Gastroesophageal sphincter (tissue), 4 donors: ENCODE results near the gene MOB3C. TPM values are rescaled to one million over a fixed set of nuclear protein-coding genes. Genes with fewer than 3 reads are reported as not detected.
"Not testable (repeated sequence)": the region's sequence is repeated elsewhere in the genome, so short reads cannot be mapped to it uniquely, and the experiment has no call there.

Experiments
- ATAC-seq: fragments of 150-250 bp; one replicate; pipeline ENCODE4 v1.9.1; 2016; ENCODE audit warnings: mild to moderate bottlenecking, moderate library complexity
- H3K27ac ChIP-seq, 4 donors: fragments of 200-600 bp; sonication (generic) in 3 of 4; 1 replicate in 3 of 4; 2 replicates in 1 of 4; pipeline ENCODE4 v1.5.1; 2016 to 2019
- H3K27me3 ChIP-seq: fragments of 200-600 bp; sonication (generic); one replicate; pipeline ENCODE4 v1.5.1; 2019
- H3K36me3 ChIP-seq, 2 donors: fragments of 200-600 bp; sonication (generic); one replicate each; pipeline ENCODE4 v1.5.1; 2019; ENCODE audit warnings: control low read depth in 1 of 2
- H3K4me1 ChIP-seq, 3 donors: fragments of 200-600 bp; sonication (generic); 1 replicate in 2 of 3; 2 replicates in 1 of 3; pipeline ENCODE4 v1.5.1; 2016 to 2019; ENCODE audit warnings: control low read depth in 2 of 3
- H3K4me3 ChIP-seq, 2 donors: fragments of 200-600 bp; sonication (generic); one replicate each; pipeline ENCODE4 v1.5.1; 2019; ENCODE audit warnings: mild to moderate bottlenecking in 1 of 2, moderate library complexity in 1 of 2
- H3K9me3 ChIP-seq, 3 donors: fragments of 200-600 bp; sonication (generic); one replicate each; pipeline ENCODE4 v1.5.1; 2017 to 2019; ENCODE audit warnings: control low read depth in 2 of 3
- EP300 ChIP-seq: sonication (generic); formaldehyde crosslinking; IDR thresholded peaks from one replicate; pipeline ENCODE4 v1.6.1; 2017; ENCODE audit warnings: antibody characterized with exemption, mild to moderate bottlenecking
- POLR2A ChIP-seq, 2 donors: fragments of 450-650 bp; IDR thresholded peaks; one replicate each; pipeline ENCODE4 v1.6.1; 2017; ENCODE audit warnings: antibody characterized with exemption in 2 of 2, mild to moderate bottlenecking in 2 of 2, moderate library complexity in 1 of 2
- POLR2AphosphoS5 ChIP-seq: sonication (generic); formaldehyde crosslinking; IDR thresholded peaks from one replicate; pipeline ENCODE4 v1.6.1; 2017; ENCODE audit warnings: antibody characterized with exemption
- WGBS, 2 donors: methylation state at CpG; one replicate each; pipeline ENCODE4 v1.1.5; 2018; ENCODE audit warnings: low coverage in 1 of 2; 5-methylcytosine and 5-hydroxymethylcytosine counted together
- total RNA-seq, 4 donors: library from RNA; depleted of rRNA; stranded (reverse); fragments of >200 nt; gene quantifications; one replicate each; pipeline ENCODE4 v1.1.0, GENCODE V29; 2016
- TF ChIP-seq, protein P1 (sequence below), 4 experiments: fragments of 200-600 bp in 2 of 4; fragments of 450-650 bp in 2 of 4; sonication (generic) in 1 of 4; IDR thresholded peaks; one replicate each; pipeline ENCODE4 v1.5.1; 2017 to 2019; ENCODE audit warnings: antibody characterized with exemption in 4 of 4, mild to moderate bottlenecking in 2 of 4, moderate library complexity in 2 of 4

The MOB3C gene
- 10 to 100 TPM; 20.7 to 28.3 (median 23.2) TPM for total RNA-seq

DNA sequence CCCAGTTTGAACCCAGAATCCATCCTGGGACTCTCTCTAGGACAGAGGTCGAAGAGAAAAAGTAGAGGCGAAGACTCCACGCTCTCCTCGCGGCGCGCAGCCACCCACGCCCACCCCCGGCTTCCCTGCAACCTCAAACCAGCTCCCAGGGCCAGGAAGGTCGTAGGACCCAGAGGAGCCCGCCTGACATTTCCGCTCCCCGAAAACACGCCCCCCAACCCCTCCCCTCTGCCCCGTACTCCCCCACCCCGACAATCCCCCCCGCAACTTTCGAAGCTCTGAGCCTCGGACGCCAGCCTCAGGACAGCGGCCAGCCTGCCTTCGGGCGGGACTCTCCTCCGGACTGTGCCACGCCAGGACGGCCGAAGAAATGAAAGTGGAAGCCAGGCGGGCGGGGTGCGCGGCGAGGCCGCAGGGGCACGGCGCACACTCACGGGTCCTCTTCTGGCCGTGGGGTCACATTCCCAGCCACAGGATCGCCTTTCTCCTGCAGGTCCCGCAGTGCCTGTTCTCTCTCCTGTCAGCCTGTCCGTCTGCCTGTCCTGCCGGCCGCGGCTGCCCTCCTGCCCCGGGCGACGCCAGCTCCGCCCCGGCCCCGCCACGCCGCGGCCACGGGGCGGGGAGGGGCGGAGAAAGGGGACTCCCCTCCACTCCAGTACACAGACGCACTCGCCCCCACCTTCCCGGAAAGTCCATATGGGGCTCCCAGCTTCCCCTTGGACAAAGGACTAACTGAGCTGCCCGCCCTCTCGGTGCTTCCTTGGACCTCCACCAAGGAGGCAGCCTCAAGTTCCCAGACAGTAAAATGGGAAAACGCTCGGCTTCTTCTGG, at the start of gene MOB3C:
Gene MOB3C, minus strand, starts transcription at position 535 of the 831 bp plus-strand sequence. CDS start 3,490 bp downstream, outside the sequence.
- WGBS, 2 donors, result no CpG with 5 or more reads among the region's 62 CpGs
- Histone ChIP-seq H3K4me1 (peaks cover 2 to 57% (median 45%) of the 10 kb centered on the region in 3 donors), H3K4me3 (peak within 1 kb of the TSS; percentile 50 to 90), H3K27me3 (no peaks in the 10 kb centered on the region), H3K36me3 (peaks cover 0 to 15% of the 10 kb centered on the region in 2 donors), H3K27ac (peak within 1 kb of the TSS; percentile 57 to 99 (median 97)), H3K9me3 (no peaks in the 10 kb centered on the region)
- peak; percentile 77 to 84 for TF ChIP-seq POLR2A (IDR thresholded peaks at IDR 0.05)
- TF ChIP-seq POLR2AphosphoS5, result peak; percentile 42
- TF ChIP-seq EP300, result no peak
- TF ChIP-seq, protein P1, sequence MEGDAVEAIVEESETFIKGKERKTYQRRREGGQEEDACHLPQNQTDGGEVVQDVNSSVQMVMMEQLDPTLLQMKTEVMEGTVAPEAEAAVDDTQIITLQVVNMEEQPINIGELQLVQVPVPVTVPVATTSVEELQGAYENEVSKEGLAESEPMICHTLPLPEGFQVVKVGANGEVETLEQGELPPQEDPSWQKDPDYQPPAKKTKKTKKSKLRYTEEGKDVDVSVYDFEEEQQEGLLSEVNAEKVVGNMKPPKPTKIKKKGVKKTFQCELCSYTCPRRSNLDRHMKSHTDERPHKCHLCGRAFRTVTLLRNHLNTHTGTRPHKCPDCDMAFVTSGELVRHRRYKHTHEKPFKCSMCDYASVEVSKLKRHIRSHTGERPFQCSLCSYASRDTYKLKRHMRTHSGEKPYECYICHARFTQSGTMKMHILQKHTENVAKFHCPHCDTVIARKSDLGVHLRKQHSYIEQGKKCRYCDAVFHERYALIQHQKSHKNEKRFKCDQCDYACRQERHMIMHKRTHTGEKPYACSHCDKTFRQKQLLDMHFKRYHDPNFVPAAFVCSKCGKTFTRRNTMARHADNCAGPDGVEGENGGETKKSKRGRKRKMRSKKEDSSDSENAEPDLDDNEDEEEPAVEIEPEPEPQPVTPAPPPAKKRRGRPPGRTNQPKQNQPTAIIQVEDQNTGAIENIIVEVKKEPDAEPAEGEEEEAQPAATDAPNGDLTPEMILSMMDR (IDR thresholded peaks at IDR 0.05), result peak in 3 of 4 experiments; percentile 5 to 12 (median 10)
- ATAC-seq, result peak; percentile 93

DNA sequence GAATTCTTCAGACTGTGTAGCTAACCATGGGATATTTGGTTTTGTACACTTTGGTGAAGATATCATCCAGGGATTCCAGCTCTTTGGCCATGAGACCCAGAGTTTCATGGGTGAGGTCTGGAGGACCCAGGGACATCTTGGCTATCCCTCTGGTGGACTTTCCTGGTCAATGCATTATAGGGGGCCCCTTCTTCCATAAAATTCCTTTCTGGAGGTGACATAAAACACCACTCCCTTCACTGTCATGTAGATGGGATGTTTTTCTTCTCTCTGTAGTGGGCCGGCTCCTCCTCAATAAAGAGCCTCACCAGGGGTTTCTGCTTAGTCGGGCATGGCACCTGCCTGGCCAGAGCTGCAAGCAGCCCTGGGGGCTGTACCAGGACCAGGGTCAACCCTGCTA, 49.4 kb upstream of the MOB3C start:
- ATAC-seq, result no peak
- H3K9me3 ChIP-seq, result no peaks in the 10 kb centered on the region
- H3K4me3 ChIP-seq, result no peak overlapping the region
- no peak overlapping the region for H3K27ac ChIP-seq
- no CpG with 5 or more reads among the region's 2 CpGs for WGBS, 2 donors
- no peaks in the 10 kb centered on the region for H3K27me3 ChIP-seq
- peaks cover 4 to 35% (median 16%) of the 10 kb centered on the region in 3 donors for H3K4me1 ChIP-seq
- peaks cover 0 to 43% of the 10 kb centered on the region in 2 donors for H3K36me3 ChIP-seq
- TF ChIP-seq POLR2A (IDR thresholded peaks at IDR 0.05) (no peak), POLR2AphosphoS5 (no peak), EP300 (no peak)
- TF ChIP-seq, protein P1 (IDR thresholded peaks at IDR 0.05), result no peak

DNA sequence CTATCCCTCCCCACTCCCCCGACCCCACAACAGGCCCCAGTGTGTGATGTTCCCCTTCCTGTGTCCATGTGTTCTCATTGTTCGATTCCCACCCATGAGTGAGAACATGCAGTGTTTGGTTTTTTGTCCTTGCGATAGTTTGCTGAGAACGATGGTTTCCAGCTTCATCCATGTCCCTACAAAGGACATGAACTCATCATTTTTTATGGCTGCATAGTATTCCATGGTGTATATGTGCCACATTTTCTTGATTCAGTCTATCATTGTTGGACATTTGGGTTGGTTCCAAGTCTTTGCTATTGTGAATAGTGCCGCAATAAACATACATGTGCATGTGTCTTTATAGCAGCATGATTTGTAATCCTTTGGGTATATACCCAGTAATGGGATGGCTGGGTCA, 46.3 kb upstream of the MOB3C start:
- H3K36me3 ChIP-seq, result peaks cover 0 to 65% of the 10 kb centered on the region in 2 donors

DNA sequence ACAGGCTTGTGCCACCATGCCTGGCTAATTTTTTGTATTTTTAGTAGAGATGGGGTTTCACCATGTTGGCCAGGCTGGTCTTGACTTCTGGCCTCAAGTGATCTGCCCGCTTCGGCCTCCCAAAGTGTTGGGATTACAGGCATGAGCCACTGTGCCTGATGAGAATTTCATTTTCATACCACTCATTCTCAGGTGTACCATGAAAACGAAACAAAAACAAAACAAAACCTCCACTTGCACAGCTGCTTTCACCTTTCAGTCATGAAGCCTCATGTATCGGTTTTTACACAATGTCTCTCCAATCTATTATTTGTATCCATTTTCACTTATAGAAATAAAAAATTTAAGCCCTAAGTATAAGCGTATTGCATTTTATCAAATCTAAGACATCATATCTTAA, 43.5 kb upstream of the MOB3C start:
- not testable (repeated sequence) for ATAC-seq, H3K27me3 ChIP-seq, H3K27ac ChIP-seq, H3K4me3 ChIP-seq, H3K9me3 ChIP-seq
- H3K36me3 ChIP-seq, result peaks cover 0 to 86% of the 10 kb centered on the region in 2 donors
- peaks cover 4 to 22% (median 4%) of the 10 kb centered on the region in 3 donors for H3K4me1 ChIP-seq
- 82 to 94% methylated on average over 4 to 5 of the region's 5 CpGs for WGBS, 2 donors

More for the DNA sequence above, 46.3 kb upstream of the MOB3C start:
- WGBS, 2 donors, result 80 to 100% methylated on average over 1 of the region's 5 CpGs
- H3K27ac ChIP-seq, H3K4me3 ChIP-seq, H3K9me3 ChIP-seq, ATAC-seq, H3K27me3 ChIP-seq: not testable (repeated sequence)
- peaks cover 4 to 35% (median 16%) of the 10 kb centered on the region in 3 donors for H3K4me1 ChIP-seq

DNA sequence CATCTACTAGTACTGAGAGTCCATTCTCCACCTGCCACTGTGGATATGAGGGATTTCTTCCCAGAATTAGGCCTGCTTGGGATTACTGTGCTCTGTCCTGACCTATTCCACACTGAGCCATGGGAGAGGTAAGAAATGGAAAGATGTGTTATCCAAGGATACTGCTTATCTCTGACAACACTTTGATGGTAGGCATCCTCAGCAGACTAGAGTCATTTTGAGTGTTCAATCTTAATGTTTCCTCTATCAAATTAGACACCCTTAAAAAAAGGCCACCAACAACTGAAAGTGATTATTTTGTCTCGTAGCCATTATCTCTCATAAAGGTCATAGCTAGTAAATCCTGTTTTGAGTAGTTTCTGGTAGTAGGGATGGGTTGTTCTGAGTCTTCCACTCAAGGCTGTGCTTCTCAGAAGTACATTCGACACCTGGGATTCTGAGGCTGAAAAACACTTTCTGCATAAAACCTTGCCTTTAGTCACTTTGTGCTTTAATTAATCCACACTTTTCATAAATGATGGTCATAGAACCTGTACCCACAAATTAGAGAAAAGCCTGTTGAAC, 42.8 kb upstream of the MOB3C start:
- WGBS, 2 donors, result 76 to 100% methylated on average over 2 of the region's 2 CpGs
- H3K27me3 ChIP-seq, result no peaks in the 10 kb centered on the region
- ATAC-seq, result no peak
- H3K27ac ChIP-seq, result no peak overlapping the region
- H3K4me3 ChIP-seq, result no peak overlapping the region
- no peaks in the 10 kb centered on the region for H3K9me3 ChIP-seq
- TF ChIP-seq EP300 (no peak), POLR2AphosphoS5 (no peak), POLR2A (IDR thresholded peaks at IDR 0.05) (no peak)
- TF ChIP-seq, protein P1 (IDR thresholded peaks at IDR 0.05), result no peak
- peaks cover 4 to 15% (median 4%) of the 10 kb centered on the region in 3 donors for H3K4me1 ChIP-seq
- H3K36me3 ChIP-seq, result peaks cover 0 to 85% of the 10 kb centered on the region in 2 donors
